Measurements from ENCODE around the gene UGT2A2. TPM values are rescaled to one million over a fixed set of nuclear protein-coding genes. Genes with fewer than 3 reads are reported as not detected.

Gene UGT2A2
- total and polyA plus RNA-seq, 10 of the 15 experiments (the other 5 are each of a cell fraction or from before 2014, with no cell fraction given), result 0.18 TPM; not detected in 9

- FAIRE-seq (no peak), DNase-seq (ENCODE audit: low read depth, low spot score) (no peak), ATAC-seq (no peak)
- POLR2A ChIA-PET, result no interaction called here
- RAD21 ChIA-PET (ENCODE audit: unreplicated experiment), result no interaction called here
- no peak overlapping the region for H3K4me3 ChIP-seq
- no peak overlapping the region for H3K27ac ChIP-seq (ENCODE audit: control insufficient read depth, insufficient read depth)
- H2AFZ ChIP-seq (ENCODE audit: control insufficient read depth, low read depth, low read length), result no peak overlapping the region
- WGBS (ENCODE audit: insufficient coverage, insufficient replicate concordance, low lambda C conversion rate, missing lambda C conversion rate), result 43% methylated on average over 2 of the region's 2 CpGs
- no peaks in the 10 kb centered on the region for H3K36me3 ChIP-seq (ENCODE audit: control insufficient read depth in 2 of 2, insufficient read depth in 2 of 2, low read length in 1 of 2)
- no peaks in the 10 kb centered on the region for H3K4me1 ChIP-seq (ENCODE audit: control insufficient read depth, insufficient read depth, low read length)
- CTCF ChIA-PET, result no interaction called here
- in situ Hi-C loops (cut with MboI) (no loop called here), intact Hi-C loops (cut with micrococcal nuclease; ENCODE audit: unreplicated experiment) (no loop called here)
- H3K79me2 ChIP-seq (ENCODE audit: control insufficient read depth, insufficient read depth, low read length), result no peaks in the 10 kb centered on the region
- SMC1A ChIA-PET (ENCODE audit: uncharacterized antibody, unreplicated experiment), result interaction anchor here (0.6 kb wide), 1 partner anchor 226 kb away, joined by 4 read pairs; no protein-coding TSS in a partner anchor
- H3K4me2 ChIP-seq (ENCODE audit: control insufficient read depth, insufficient read depth), result no peak overlapping the region
- no peaks in the 10 kb centered on the region for H3K27me3 ChIP-seq (replicated peaks in 1 of 2; ENCODE audit: control insufficient read depth in 2 of 2, insufficient read depth in 2 of 2, low read length in 1 of 2)
- BruUV-seq (replicated peaks), result no TSS peak
- H3K9me3 ChIP-seq (replicated peaks; ENCODE audit: control insufficient read depth, insufficient read depth, low read length), result no peaks in the 10 kb centered on the region
- H3K9ac ChIP-seq (ENCODE audit: control insufficient read depth, insufficient read depth, low read length), result no peak overlapping the region
- TF ChIP-seq CHD1 (IDR thresholded peaks at IDR 0.05; ENCODE audit: low read depth, low read length) (no peak), BCL11A (IDR thresholded peaks at IDR 0.05; ENCODE audit: low read depth, low read length) (no peak), TCF12 (IDR thresholded peaks at IDR 0.05; ENCODE audit: low read depth, low read length) (no peak), TARDBP (IDR thresholded peaks at IDR 0.05; ENCODE audit: borderline replicate concordance) (no peak), SMC3 (IDR thresholded peaks at IDR 0.05; ENCODE audit: borderline replicate concordance, low read length) (no peak), ZNF207 (IDR thresholded peaks at IDR 0.05; ENCODE audit: borderline replicate concordance) (no peak), RFX5 (IDR thresholded peaks at IDR 0.05; ENCODE audit: low read depth, low read length) (no peak), GATAD2B (conservative IDR thresholded peaks at IDR 0.05; ENCODE audit: low read depth) (no peak), ZNF24 (IDR thresholded peaks at IDR 0.05) (no peak), BHLHE40 (IDR thresholded peaks at IDR 0.05; ENCODE audit: borderline replicate concordance in 1 of 2, low read depth in 2 of 2, low read length in 1 of 2) (no peak), YY1 (IDR thresholded peaks at IDR 0.05; ENCODE audit: low read depth, low read length) (no peak), TCF7 (IDR thresholded peaks at IDR 0.05; ENCODE audit: borderline replicate concordance) (no peak), SPI1 (IDR thresholded peaks at IDR 0.05; ENCODE audit: borderline replicate concordance, insufficient read depth, low read depth, low read length) (no peak), PML (IDR thresholded peaks at IDR 0.05; ENCODE audit: low read length) (no peak), ZNF217 (IDR thresholded peaks at IDR 0.05) (no peak), NBN (IDR thresholded peaks at IDR 0.05) (no peak), KLF5 (IDR thresholded peaks at IDR 0.05; ENCODE audit: partially characterized antibody) (no peak), DPF2 (IDR thresholded peaks at IDR 0.05) (no peak), FOXM1 (IDR thresholded peaks at IDR 0.05; ENCODE audit: low read depth, low read length) (no peak)
- TF ChIP-seq, protein P1, sequence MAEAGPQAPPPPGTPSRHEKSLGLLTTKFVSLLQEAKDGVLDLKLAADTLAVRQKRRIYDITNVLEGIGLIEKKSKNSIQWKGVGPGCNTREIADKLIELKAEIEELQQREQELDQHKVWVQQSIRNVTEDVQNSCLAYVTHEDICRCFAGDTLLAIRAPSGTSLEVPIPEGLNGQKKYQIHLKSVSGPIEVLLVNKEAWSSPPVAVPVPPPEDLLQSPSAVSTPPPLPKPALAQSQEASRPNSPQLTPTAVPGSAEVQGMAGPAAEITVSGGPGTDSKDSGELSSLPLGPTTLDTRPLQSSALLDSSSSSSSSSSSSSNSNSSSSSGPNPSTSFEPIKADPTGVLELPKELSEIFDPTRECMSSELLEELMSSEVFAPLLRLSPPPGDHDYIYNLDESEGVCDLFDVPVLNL (IDR thresholded peaks at IDR 0.05; ENCODE audit: low read depth, low read length), result no peak
- no peaks in the 10 kb centered on the region for H4K20me1 ChIP-seq (ENCODE audit: control insufficient read depth, insufficient read depth)
These were observed 3.5 kb upstream of the UGT2A2 start for GRCh38 chr4:69642961-69643360.
